ENCODE measurements around the gene PCBP1.
A peak's percentile ranks its signal among the peaks of the same experiment; 100 is the strongest.
"Not testable (repeated sequence)": the region's sequence is repeated elsewhere in the genome, so short reads cannot be mapped to it uniquely, and the experiment has no call there.

The PCBP1 gene

DNA sequence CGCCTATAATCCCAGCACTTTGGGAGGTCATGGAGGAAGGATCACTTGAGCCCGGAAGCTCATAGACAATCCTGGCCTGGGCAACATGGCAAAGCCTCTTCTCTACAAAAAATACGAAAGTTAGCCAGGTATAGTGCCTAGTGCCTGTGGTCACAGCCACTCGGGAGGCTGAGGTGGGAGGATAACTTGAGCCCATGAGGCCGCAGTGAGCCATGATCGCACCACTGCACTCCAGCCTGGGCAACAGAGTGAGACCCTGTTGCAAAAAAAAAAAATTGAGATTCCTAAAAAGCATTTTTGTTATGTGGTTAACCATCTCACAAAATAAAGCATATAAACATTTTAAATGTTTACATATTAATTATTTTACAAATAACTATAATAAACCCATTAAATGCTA is 13.9 kb downstream of the PCBP1 start:
- no peak for DNase-seq

DNA sequence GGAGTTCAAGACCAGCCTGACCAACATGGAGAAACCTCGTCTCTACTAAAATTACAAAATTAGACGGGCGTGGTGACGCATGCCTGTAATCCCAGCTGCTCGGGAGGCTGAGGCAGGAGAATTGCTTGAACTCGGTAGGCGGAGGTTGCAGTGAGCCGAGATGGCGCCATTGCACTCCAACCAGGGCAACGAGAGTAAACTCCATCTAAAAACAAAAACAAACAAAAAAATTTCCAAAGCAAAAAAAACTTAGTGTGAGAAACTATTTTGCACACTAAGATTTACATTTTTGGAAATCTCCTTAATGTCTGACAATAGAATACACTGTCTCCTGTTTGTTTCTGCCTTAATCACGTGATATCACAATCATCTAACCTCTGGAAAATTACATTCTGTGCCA is 14.4 kb downstream of the PCBP1 start:
- not testable (repeated sequence) for DNase-seq

DNA sequence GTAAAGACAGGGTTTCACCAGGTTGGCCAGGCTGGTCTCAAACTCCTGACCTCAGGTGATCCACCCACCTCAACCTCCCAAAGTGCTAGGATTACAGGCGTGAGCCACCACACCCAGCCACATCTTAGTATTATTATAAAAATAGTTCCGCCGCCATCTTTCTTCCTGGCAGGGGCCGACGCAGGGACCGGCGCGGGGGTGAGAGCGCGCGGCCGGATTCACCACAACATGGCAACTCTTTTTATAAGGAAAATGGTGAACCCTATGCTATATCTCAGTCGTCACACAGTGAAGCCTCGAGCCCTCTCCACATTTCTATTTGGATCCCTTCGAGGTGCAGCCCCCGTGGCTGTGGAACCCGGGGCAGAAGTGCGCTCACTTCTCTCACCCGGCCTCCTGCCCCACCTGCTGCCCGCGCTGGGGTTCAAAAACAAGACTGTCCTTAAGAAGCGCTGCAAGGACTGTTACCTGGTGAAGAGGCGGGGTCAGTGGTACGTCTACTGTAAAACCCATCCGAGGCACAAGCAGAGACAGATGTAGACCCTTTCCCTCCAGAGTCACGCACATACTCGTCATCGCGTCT is 15.1 kb downstream of the PCBP1 start:
- DNase-seq, result not testable (repeated sequence)

DNA sequence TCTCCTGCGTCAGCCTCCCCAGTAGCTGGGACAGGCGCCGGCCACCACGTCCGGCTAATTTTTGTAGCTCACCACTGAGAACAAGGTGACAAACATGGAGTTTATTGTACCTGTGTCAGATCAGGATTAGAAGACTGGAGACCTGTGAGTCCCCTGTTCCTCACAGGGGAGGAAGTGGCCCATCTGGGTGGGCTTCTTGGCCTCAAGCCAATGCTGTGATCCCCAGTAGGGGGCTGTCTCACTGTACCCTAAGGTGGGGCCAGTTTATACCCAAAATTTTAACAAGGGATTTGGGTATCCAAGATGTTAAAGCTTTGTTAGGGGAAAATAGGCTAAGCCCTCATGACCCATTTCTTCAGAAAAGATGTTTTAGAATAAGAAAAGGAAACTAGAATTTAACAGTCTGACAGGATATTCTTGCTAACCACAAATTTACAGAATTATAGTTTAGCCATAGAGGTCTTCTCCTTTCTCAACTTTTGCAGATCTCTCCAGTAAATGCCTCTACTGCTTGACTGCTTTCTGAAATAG is 16.3 kb downstream of the PCBP1 start:
- DNase-seq, result peak; percentile 44 to 76

DNA sequence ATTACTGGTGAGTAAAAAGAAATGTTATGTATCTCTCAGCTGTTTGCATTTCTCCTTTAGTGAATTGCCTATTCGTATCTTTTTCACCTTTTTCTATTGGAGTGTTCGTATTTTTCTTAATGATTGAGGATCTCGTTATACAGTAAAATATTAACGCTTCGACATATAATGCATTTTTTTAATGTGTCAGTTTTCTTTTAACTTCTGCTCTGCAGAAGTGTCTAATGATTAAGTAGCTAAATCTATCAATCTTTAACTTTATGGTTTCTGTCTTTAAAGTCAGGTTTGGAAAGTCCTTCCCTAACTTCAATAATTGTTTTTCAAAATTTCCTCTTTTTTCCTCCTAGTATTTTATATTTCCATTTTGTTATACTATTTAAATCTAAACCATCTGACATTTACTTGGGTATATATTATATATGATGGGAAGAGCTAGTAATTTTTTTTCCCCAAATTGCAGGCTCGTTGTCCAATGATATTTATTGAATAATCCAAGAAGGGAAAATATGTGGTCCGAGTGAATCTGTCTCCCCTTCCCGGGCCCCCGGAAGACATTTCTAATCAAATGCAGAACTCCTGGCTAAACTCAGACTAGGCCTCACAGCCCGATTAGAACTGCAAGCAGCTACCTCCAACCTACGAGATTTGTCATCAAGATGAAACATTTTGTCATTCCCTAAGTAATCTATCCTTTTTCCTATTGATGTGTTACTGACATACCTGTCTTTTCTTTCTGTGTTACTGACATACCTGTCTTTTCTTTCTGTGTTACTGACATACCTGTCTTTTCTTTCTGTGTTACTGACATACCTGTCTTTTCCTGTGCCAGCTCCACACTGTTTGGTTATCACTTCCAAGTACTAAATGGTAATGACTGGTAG is 17.2 kb downstream of the PCBP1 start:
- DNase-seq, result peak; percentile 63 to 70

DNA sequence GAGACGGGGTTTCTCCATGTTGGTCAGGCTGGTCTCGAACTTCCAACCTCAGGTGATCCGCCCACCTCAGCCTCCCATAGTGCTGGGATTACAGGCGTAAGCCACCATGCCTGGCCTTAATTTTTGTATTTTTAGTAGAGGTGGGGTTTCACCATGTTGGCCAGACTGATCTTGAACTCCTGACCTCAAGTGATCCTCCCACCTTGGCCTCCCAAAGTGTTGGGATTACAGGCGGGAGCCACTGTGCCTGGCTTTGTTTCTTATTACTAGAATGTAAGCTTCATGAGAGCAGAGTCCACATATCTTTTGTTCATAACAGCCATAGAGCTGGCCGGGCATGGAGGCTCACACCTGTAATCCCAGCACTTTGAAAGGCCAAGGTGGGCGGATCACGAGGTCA is 18.9 kb downstream of the PCBP1 start:
- not testable (repeated sequence) for DNase-seq

DNA sequence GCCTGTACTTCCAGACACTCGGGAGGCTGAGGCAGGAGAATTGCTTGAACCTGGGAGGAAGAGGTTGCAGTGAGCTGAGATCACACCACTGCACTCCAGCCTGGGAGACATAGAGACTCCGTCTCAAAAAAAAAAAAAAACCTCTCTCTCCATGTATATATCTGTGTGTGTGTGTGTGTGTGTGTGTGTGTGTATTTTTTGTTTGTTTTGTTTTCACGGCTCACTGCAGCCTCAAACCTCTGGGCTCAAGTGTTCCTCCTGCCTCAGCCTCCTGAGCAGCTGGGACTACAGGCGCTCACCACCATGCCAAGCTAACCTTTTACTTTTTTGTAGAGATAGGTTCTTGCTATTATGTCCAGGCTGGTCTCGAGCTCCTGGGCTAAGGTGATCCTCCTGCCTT is 23.1 kb downstream of the PCBP1 start:
- DNase-seq, result not testable (repeated sequence)

DNA sequence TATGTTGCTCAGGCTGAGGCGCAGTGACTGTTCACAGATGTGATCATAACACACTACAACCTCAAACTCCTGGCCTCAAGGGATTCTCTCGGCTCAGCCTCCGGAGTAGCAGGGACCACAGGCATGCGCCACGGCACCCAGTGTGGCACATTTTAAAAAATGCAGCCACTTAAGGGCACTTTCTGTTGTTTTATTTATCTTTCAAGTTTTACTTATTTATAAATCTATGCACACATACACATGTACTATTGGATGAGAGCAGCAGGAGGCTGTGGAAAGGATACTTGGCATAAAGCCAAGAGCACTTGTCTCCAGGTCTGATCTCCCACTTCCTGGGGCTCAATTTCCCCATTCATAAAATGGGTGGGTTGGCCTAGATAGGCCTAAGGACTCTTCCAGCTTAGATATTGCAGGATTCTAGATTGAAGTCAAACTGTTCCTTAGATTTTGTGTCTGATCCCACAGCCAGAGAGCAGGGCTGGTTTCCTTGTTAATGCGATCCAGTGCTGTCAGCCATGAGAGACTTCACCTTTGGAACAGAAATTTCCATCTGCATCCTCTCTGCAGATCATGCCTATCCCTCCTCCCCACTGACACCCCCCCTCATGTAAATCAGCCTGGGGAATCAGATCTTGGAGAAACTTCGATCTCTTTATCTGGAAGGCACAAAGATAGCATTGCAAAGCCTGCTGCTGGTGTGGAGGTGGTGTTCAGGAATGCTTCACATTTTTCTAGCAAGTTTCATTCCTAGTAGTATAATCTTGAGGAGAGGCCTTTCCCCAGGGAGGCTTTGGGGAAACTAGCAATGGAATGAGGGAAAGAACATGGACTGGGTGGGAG is 24.7 kb downstream of the PCBP1 start:
- DNase-seq, result no peak

DNA sequence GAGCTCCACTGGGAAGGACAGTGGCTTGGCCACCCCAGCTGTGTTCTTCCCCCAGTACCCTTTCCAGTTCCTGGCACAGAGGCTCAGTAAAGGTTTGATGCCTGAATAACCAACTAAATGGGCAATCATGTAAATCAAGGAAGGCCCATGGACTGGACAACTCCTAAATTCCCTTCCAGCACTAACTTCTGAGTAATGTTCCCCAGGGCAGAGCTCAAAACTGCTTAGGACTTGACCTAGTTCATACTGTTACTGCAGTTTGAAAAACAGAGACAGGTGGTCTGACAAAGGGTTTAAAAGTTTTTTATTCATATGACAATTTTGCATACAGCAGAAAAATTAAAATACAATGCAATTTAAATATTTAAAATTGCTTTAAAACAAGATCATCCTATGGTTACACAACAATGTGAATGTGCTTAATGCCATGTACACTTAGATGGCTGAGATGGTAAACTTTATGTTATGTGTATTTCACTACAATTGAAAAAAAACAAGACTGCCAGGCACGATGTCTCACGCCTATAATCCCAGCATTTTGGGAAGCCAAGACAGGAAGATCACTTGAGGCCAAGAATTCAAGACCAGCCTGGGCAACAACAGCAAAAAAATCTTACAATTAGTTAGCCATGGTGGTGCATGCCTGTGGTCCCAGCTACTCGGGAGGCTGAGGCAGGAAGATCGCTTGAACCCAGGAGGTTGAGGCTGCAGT is 26.2 kb downstream of the PCBP1 start:
- no peak for DNase-seq

DNA sequence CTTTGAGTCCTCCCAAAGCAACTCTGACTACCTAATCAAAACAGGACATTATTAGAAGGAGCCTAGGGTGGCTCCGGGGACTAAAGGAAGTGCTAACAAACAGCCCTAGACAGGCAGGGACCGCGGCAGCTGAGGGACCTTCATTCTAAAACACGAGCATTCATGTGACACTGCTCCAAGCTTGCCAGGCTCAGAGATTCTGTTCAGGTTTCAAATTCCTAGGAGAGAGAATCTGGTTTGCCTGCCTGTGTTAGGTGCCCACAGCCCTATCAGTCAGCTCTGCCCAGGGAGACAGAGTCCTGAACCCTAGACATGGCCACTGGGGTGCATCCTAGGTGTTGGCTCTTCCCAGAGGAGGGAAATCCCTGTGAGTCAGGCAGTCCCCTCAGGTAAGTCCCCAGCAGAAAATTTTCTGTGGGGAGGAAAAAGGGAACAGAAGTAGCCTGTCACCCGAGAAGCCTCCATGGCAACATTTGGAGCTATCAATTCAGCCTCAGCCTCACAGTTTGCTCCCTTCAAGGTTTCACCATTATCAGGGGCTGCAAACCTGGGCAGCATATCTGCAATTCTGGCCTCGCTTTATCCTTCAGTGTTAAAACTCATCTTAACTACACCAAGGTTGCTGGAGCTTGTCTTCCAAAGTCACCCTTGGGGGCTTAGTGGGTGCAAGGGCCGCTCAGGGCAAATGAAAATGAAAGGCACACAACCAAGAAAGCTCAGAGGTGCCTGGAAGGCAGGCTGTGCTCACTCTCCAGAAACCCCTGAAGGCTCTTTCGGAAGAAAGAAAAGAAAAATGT is 28.6 kb downstream of the PCBP1 start:
- no peak for DNase-seq

DNA sequence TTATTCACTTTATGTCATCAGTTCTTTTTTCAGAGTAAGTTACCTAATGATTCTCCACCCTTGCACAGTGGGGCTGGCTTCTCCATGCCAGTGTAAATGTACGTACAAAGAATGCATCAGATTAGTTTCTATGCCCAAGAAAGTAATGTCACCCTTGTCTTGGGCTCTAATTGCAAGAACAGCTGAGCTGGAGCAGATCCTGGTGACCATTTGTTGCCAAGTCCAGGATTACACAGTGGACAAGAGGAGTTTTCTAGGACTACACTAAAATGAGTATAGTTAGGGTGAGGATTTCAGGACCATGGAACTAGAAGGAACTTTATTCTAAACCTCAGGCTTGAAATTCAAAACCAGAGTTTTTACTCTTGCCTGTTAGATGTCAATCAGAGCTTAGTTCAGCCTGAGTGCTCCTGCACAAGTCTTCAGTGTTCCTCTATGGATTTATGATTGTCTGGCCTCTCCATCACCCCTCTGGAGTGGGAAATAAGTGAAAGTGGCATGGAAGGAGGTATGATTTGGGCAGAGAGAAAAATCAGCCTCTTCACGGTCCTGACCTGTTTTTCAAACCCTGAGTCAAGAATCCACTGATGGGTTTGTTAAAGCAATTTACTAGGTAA is 29.8 kb downstream of the PCBP1 start:
- no peak for DNase-seq

DNA sequence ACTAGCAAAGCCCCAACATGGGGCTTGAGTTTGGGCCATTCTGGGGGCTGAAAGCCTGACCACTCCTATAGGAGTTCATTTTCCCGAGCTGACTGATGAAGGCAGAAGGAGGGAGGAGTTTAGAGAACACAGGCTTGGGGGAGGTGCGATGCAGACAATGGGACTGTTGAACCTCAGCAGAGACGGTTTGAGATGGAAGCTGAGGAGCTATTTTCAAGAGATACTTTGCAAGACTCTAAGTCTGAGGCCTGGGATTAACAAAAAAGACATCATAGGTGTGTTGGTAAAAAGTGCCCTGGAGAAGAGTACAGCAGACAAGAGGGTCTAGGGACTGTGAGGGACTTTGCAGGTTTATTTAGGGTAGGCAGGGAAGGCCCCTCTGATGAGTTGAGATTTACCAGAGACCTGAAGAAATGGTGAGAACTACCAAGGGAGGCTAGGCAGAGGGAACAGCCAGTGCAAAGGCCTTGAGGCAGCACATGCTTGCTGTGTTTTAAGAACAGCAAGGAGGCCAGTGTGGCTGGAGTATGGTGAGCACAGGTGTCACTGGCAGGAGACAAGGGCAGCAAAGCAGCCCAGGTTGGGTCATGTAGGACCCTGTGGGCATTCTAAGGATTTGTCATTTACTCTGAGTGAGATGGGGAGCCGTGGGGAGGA is 31.6 kb downstream of the PCBP1 start:
- no peak for DNase-seq

DNA sequence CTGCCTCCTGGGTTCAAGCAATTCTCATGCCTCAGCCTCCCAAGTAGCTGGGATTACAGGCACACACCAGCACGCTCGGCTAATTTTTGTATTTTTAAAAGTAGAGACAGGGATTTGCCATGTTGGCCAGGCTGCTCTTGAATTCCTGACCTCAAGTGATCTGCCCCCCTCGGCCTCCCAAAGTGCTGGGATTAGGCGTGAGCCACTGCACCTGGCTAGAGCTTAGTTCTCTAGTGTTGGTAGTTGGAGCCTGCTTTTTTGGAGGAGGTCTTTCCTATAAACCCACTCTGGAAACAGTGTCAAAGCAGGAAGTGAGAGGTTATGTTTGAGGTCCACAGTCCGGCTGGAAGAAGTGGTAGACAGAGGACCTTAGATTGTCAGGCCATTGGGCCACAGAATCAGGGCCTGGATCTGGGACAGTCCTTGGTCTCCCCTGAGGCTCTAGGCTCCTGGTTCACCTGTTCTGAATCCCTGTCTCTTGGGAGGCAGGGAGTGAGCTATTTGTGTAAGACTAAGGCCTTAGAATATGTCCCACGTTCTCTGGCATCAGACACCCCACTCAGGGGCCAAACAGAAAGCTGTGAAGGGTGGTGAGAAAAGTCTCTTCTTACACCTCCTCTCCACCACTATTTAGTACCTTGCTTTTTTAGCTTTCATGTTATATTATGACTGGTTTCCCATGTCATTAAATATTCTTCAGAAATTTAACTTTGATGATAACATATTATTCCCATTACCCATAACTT is 34.5 kb downstream of the PCBP1 start:
- no peak for DNase-seq

DNA sequence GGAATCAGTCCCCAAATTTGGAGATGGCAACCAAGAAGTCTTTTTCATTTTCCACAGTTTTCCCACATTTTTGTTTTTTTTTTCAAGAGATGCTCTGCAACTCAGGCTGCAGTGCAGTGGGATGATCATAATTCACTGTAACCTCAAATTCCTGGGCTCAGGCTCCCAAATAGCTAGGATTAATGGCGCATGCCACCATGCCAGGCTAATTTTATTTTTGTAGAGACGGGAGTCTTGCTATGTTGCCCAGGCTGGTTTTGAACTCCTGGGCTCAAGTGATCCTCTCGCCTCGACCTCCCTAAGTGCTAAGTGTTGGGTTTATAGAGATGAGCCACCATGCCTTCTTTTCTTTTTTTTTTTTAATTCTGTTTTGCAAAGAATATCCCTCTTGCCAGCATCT is 35.2 kb downstream of the PCBP1 start:
- DNase-seq, result no peak

DNA sequence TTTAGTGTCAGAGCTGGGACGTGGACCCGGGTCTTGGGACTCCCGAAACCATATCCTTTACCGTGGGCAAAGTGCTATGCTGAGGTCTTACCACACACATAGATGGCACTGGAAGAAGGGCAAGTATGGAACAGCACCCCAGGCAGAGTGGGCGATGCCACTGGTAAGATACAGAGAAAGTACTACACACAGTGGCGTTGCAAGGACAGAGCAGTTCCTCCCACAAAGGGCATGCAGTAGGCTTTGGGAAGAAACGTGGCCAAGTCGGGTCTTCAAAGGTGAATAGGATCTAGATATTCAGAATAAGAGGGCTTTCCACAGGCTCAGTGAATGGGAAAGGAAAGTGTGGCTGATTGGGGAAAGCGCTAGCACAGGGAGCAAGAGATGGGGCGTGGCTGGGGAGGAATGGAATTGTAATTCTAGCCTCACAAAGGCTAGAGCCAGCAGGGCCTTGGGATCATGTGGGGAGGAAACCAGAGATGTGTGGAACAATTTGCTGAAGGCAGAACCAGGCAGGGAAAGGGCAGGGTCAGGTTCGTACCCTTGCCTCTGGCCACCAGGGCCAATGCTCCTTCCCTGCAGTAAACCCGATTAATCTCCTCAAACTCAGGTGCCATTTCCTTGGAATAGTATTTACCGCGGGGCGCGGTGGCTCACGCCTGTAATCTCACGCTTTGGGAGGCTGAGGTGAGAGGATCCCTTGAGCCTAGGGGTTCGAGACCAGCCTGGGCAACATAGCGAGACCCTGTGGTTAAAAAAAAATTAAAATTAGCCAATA is 36.0 kb downstream of the PCBP1 start:
- no peak for DNase-seq

DNA sequence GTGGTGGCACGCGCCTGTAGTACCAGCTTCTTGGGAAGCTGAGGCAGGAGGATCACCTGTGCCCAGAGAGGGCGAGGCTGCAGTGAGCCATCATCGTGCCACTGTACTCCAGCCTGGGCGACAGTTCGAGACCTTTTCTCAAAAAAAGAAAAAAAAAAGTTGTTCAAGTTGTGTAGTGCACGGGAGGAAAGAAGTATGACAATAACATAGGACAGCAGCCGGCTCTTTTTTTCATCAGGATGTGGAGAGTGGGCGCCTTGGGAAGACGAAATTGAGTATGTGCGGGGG is 36.5 kb downstream of the PCBP1 start:
- DNase-seq, result no peak

DNA sequence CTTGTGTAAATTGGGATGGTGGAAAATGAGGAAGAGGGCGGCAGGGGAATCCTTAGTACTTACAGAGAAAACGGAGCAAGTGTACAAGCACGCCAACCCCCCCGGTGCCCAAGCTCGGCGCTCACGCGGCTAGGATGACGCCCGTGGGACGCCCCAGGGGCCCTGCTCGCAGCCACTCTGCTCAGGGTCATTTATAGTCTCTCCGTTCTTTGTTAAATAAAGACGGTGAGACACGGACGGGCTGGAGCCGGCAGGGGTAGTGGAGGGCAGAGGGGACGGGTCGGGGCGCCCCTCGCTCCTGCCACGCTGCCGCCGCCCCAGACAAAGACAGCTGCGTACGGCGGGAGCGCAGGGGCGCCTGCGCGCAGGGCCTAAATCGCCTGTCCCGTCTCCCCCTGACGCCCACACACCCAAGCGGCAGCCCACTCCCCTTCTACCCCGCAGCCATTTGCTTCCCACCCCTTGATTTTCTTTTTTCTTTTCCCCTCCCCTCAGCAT is 37.8 kb downstream of the PCBP1 start:
- DNase-seq, result peak; percentile 74 to 81

DNA sequence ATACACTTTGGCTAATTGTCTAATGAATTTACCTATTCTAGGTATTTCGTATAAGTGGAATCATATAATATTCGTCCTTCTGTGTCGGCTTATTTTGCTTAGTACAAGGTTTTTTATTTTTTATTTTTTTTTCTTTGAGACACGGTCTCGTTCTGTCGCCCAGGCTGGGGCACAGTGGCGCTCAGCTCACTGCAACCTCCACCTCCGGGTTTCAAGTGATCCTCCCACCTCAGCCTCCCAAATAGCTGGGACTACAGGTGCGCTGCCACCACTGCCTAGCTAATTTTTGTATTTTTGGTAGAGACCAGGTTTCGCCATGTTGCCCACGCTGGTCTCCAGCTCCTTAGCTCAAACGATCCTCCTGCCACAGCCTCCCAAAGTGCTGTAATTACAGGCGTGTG is 38.2 kb downstream of the PCBP1 start:
- no peak for DNase-seq

DNA sequence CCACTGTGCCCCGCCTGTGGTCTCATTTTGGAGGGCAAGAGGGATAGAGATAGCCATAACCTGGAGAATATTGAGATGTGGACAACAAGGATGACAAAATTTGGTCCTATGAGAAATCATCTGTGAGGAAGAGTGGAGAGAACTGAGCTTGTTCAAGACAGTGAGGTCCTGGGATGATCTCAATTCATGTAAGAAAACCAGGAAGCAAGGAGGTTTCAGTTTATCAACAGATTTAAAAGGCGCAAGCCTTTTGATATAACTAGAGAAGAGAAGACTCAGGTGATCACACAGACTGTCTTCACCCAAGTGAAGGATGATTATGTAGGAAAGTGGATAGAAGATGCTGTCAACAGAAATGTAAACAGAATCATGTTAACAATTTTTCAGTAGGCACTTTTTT is 39.1 kb downstream of the PCBP1 start:
- no peak for DNase-seq
